ENCODE data around the gene AKAP6. TPM values are rescaled to one million over a fixed set of nuclear protein-coding genes. Genes with fewer than 3 reads are reported as not detected.

The AKAP6 gene
- total RNA-seq, 2 experiments from 2014 or later: 0.13 to 0.72 TPM

DNA sequence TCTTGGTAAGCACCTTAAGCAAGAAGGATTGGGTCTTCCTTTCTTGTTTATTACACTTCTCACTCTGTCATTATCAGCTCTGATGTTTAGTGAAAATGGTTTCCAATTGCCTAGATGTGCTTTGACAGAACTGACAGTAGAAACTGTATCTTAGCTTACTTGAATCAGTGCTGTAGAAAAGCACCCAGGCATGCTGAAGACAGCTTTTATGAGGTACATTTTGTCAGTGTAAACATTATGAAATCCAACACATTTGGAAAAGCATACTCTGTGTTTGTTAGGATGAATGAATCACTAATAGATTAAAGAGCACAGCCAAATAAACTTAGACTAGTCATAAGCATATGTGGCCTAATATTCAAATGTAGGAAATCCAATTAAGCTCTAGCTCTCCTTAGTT lies 319.3 kb downstream of the AKAP6 start:
- H3K9me2 ChIP-seq (ENCODE audit: insufficient read depth, low read length): no peaks in the 10 kb centered on the region
- POLR2A ChIA-PET: no interaction called here
- no peak overlapping the region for H3K27ac ChIP-seq (ENCODE audit: low read depth, low read length, poor library complexity, severe bottlenecking)
- H3K79me2 ChIP-seq (ENCODE audit: insufficient read depth, low read depth, low read length): no peaks in the 10 kb centered on the region
- intact Hi-C loops (cut with micrococcal nuclease; ENCODE audit: unreplicated experiment): no loop called here
- H3K4me3 ChIP-seq (ENCODE audit: low read depth, low read length, poor library complexity, severe bottlenecking): no peak overlapping the region
- no peaks in the 10 kb centered on the region for H3K36me3 ChIP-seq (ENCODE audit: insufficient read depth, low read length)
- BruUV-seq (replicated peaks): no TSS peak
- no peak for DNase-seq (ENCODE audit: low spot score)
- no peaks in the 10 kb centered on the region for H3K4me1 ChIP-seq (ENCODE audit: insufficient read depth, low read length, poor library complexity, severe bottlenecking)
- H4K20me1 ChIP-seq (ENCODE audit: insufficient read depth, low read length): no peaks in the 10 kb centered on the region
- no peak overlapping the region for H2AFZ ChIP-seq (ENCODE audit: low read length)
- no peak overlapping the region for H3K4me2 ChIP-seq (ENCODE audit: low read length)
- CTCF ChIA-PET (ENCODE audit: unreplicated experiment): no interaction called here
- TF ChIP-seq, protein P1, sequence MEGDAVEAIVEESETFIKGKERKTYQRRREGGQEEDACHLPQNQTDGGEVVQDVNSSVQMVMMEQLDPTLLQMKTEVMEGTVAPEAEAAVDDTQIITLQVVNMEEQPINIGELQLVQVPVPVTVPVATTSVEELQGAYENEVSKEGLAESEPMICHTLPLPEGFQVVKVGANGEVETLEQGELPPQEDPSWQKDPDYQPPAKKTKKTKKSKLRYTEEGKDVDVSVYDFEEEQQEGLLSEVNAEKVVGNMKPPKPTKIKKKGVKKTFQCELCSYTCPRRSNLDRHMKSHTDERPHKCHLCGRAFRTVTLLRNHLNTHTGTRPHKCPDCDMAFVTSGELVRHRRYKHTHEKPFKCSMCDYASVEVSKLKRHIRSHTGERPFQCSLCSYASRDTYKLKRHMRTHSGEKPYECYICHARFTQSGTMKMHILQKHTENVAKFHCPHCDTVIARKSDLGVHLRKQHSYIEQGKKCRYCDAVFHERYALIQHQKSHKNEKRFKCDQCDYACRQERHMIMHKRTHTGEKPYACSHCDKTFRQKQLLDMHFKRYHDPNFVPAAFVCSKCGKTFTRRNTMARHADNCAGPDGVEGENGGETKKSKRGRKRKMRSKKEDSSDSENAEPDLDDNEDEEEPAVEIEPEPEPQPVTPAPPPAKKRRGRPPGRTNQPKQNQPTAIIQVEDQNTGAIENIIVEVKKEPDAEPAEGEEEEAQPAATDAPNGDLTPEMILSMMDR (conservative IDR thresholded peaks at IDR 0.05; ENCODE audit: low read length): no peak
- TF ChIP-seq EZH2phosphoT487 (IDR thresholded peaks at IDR 0.05; ENCODE audit: borderline replicate concordance, low read depth, low read length): no peak
- H3K9me3 ChIP-seq (ENCODE audit: low read length): no peaks in the 10 kb centered on the region

DNA sequence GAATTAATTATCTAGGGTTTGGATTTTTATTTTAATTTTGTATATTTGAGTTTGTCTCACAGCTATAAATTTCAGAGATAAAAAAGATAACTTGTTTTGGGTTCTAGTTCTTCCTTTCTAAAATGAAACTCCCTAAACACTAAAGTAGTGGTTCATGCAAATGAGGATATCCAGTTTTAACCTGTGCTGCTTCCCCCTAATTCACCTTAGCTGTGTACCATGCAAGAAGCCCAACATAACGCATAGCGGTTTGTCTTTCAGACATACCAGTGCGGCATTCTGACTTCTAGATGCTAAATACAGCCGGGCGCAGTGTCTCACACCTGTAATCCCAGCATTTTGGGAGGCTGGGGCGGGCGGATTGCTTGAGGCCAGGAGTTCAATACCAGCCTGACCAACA lies 320.9 kb downstream of the AKAP6 start:
- no TSS peak for BruUV-seq (replicated peaks)
- no peak overlapping the region for H3K4me3 ChIP-seq (ENCODE audit: low read depth, low read length, poor library complexity, severe bottlenecking)
- H3K79me2 ChIP-seq (ENCODE audit: insufficient read depth, low read depth, low read length): no peaks in the 10 kb centered on the region
- DNase-seq (ENCODE audit: low spot score): no peak
- no peak overlapping the region for H2AFZ ChIP-seq (ENCODE audit: low read length)
- H3K36me3 ChIP-seq (ENCODE audit: insufficient read depth, low read length): no peaks in the 10 kb centered on the region
- H3K27ac ChIP-seq (ENCODE audit: low read depth, low read length, poor library complexity, severe bottlenecking): no peak overlapping the region
- CTCF ChIA-PET (ENCODE audit: unreplicated experiment): no interaction called here
- POLR2A ChIA-PET: no interaction called here
- H3K4me2 ChIP-seq (ENCODE audit: low read length): no peak overlapping the region
- H3K9me3 ChIP-seq (ENCODE audit: low read length): no peaks in the 10 kb centered on the region
- intact Hi-C loops (cut with micrococcal nuclease; ENCODE audit: unreplicated experiment): no loop called here
- TF ChIP-seq, protein P1 (conservative IDR thresholded peaks at IDR 0.05; ENCODE audit: low read length): no peak
- TF ChIP-seq EZH2phosphoT487 (IDR thresholded peaks at IDR 0.05; ENCODE audit: borderline replicate concordance, low read depth, low read length): no peak
- no peaks in the 10 kb centered on the region for H3K4me1 ChIP-seq (ENCODE audit: insufficient read depth, low read length, poor library complexity, severe bottlenecking)
- no peaks in the 10 kb centered on the region for H3K9me2 ChIP-seq (ENCODE audit: insufficient read depth, low read length)
- H4K20me1 ChIP-seq (ENCODE audit: insufficient read depth, low read length): no peaks in the 10 kb centered on the region

DNA sequence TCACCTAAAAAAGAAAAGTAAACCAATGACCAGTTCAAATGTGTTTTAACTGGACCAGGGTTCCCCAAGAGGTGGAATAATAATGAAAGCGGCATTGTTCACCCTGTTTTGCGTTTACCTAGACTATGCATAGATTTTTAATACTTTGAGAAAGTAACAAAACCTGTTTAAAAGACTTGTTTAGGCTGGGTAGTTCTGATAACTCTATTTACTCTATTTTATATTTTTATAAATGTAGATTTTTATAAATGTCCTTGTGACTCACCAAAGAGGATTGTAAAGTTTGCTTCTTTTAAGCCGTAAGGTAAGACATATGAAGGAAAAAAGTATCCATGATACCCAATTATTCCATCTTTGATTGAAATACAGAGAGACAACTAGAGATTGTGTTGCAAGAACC lies 321.6 kb downstream of the AKAP6 start:
- H3K9me2 ChIP-seq (ENCODE audit: insufficient read depth, low read length): no peaks in the 10 kb centered on the region
- no peaks in the 10 kb centered on the region for H3K9me3 ChIP-seq (ENCODE audit: low read length)
- BruUV-seq (replicated peaks): no TSS peak
- no peak overlapping the region for H2AFZ ChIP-seq (ENCODE audit: low read length)
- intact Hi-C loops (cut with micrococcal nuclease; ENCODE audit: unreplicated experiment): no loop called here
- TF ChIP-seq EZH2phosphoT487 (IDR thresholded peaks at IDR 0.05; ENCODE audit: borderline replicate concordance, low read depth, low read length): no peak
- TF ChIP-seq, protein P1 (conservative IDR thresholded peaks at IDR 0.05; ENCODE audit: low read length): no peak
- no peak overlapping the region for H3K4me2 ChIP-seq (ENCODE audit: low read length)
- H3K4me3 ChIP-seq (ENCODE audit: low read depth, low read length, poor library complexity, severe bottlenecking): no peak overlapping the region
- no peaks in the 10 kb centered on the region for H3K36me3 ChIP-seq (ENCODE audit: insufficient read depth, low read length)
- ChIA-PET CTCF (ENCODE audit: unreplicated experiment) (no interaction called here), POLR2A (no interaction called here)
- no peaks in the 10 kb centered on the region for H4K20me1 ChIP-seq (ENCODE audit: insufficient read depth, low read length)
- H3K4me1 ChIP-seq (ENCODE audit: insufficient read depth, low read length, poor library complexity, severe bottlenecking): no peaks in the 10 kb centered on the region
- DNase-seq (ENCODE audit: low spot score): no peak
- no peak overlapping the region for H3K27ac ChIP-seq (ENCODE audit: low read depth, low read length, poor library complexity, severe bottlenecking)
- H3K79me2 ChIP-seq (ENCODE audit: insufficient read depth, low read depth, low read length): no peaks in the 10 kb centered on the region

Measured in OCI-LY7 (cell line).